Measurements from ENCODE around the gene ENTREP3. TPM values are rescaled to one million over a fixed set of nuclear protein-coding genes. Genes with fewer than 3 reads are reported as not detected.
"Not testable (repeated sequence)": the region's sequence is repeated elsewhere in the genome, so short reads cannot be mapped to it uniquely, and the experiment has no call there.

ENTREP3 gene
- total RNA-seq, 4 donors from 2014 or later = 5.6 to 12.0 (median 7.8) TPM

DNA sequence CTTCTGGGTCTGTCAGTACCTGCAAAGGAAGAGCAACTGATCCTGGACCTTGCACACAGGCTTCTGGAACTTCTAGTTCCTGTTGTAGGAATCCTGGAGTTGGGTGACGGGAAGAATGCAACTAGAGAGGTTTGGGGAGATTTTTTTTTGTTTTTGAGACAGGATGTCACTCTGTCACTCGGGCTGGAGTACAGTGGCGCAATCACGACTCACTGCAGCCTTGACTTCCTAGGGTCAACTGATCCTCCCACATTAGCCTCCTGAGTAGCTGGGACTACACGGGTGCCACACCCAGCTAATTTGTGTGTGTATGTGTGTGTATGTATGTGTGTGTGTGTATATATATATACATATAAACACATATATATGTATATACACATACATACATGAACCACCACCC is 18.8 kb downstream of the ENTREP3 start:
- no peak for DNase-seq
- Histone ChIP-seq H3K36me3 (peaks cover 4 to 5% of the 10 kb centered on the region in 2 donors), H3K4me1 (peaks cover 0 to 17% of the 10 kb centered on the region in 2 donors), H3K27ac (peak overlapping the region in 1 of 3 donors; percentile 43), H3K27me3 (no peaks in the 10 kb centered on the region), H3K9me3 (no peaks in the 10 kb centered on the region), H3K4me3 (replicated peaks in 1 of 3) (no peak overlapping the region)
- WGBS, 2 donors = 88 to 90% methylated on average over 5 of the region's 5 CpGs
- TF ChIP-seq POLR2A (IDR thresholded peaks at IDR 0.05) = no peak
- TF ChIP-seq, protein P1, sequence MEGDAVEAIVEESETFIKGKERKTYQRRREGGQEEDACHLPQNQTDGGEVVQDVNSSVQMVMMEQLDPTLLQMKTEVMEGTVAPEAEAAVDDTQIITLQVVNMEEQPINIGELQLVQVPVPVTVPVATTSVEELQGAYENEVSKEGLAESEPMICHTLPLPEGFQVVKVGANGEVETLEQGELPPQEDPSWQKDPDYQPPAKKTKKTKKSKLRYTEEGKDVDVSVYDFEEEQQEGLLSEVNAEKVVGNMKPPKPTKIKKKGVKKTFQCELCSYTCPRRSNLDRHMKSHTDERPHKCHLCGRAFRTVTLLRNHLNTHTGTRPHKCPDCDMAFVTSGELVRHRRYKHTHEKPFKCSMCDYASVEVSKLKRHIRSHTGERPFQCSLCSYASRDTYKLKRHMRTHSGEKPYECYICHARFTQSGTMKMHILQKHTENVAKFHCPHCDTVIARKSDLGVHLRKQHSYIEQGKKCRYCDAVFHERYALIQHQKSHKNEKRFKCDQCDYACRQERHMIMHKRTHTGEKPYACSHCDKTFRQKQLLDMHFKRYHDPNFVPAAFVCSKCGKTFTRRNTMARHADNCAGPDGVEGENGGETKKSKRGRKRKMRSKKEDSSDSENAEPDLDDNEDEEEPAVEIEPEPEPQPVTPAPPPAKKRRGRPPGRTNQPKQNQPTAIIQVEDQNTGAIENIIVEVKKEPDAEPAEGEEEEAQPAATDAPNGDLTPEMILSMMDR (IDR thresholded peaks at IDR 0.05) = no peak
- intact Hi-C loops (cut with DNase I) = no loop called here

- intact Hi-C loops (cut with DNase I) = not testable (repeated sequence)
Measured at GRCh38 chr1:155235375-155235774, 19.9 kb downstream of the ENTREP3 start.

GRCh38 chr1:155233502-155233901 is 21.8 kb downstream of the ENTREP3 start:
- WGBS, 2 donors = 100% methylated on average over 1 of the region's 5 CpGs
- H3K36me3 ChIP-seq; H3K27me3 ChIP-seq; H3K4me3 ChIP-seq (replicated peaks in 1 of 3); H3K4me1 ChIP-seq; H3K27ac ChIP-seq; DNase-seq; H3K9me3 ChIP-seq; intact Hi-C loops (cut with DNase I): not testable (repeated sequence)

More at GRCh38 chr1:155235375-155235774, 19.9 kb downstream of the ENTREP3 start:
- DNase-seq; H3K36me3 ChIP-seq; H3K4me3 ChIP-seq (replicated peaks in 1 of 3); H3K27me3 ChIP-seq; H3K9me3 ChIP-seq: not testable (repeated sequence)
- peaks cover 0 to 10% of the 10 kb centered on the region in 2 donors for H3K4me1 ChIP-seq
- peak overlapping the region in 1 of 3 donors; percentile 28 for H3K27ac ChIP-seq
- WGBS, 2 donors = 80 to 100% methylated on average over 1 to 6 of the region's 9 CpGs

- WGBS, 2 donors = 43 to 56% methylated on average over 7 to 8 of the region's 13 CpGs
- peaks cover 0 to 15% of the 10 kb centered on the region in 2 donors for H3K4me1 ChIP-seq
- H3K9me3 ChIP-seq; intact Hi-C loops (cut with DNase I); H3K36me3 ChIP-seq; H3K4me3 ChIP-seq (replicated peaks in 1 of 3); H3K27me3 ChIP-seq: not testable (repeated sequence)
- H3K27ac ChIP-seq = peak overlapping the region; percentile 17 to 59 (median 41)
- peak; percentile 75 to 77 for DNase-seq
Measured at GRCh38 chr1:155232001-155232978, 23.0 kb downstream of the ENTREP3 start.

- peak overlapping the region in 1 of 3 donors; percentile 59 for H3K27ac ChIP-seq
- WGBS, 2 donors = 57 to 83% methylated on average over 3 of the region's 3 CpGs
Measured at GRCh38 chr1:155231302-155231701, 24.0 kb downstream of the ENTREP3 start.

GRCh38 chr1:155228096-155228427 is 27.2 kb downstream of the ENTREP3 start:
- no peak for DNase-seq
- H3K4me1 ChIP-seq = peaks cover 25 to 41% of the 10 kb centered on the region in 2 donors
- H3K27ac ChIP-seq = peak overlapping the region; percentile 77 to 87 (median 83)
- H3K36me3 ChIP-seq = no peaks in the 10 kb centered on the region
- H3K27me3 ChIP-seq = no peaks in the 10 kb centered on the region
- TF ChIP-seq, protein P1 (IDR thresholded peaks at IDR 0.05) = no peak
- TF ChIP-seq POLR2A (IDR thresholded peaks at IDR 0.05) = no peak
- H3K9me3 ChIP-seq = no peaks in the 10 kb centered on the region
- intact Hi-C loops (cut with DNase I) = no loop called here
- peak overlapping the region in 1 of 3 donors; percentile 32 for H3K4me3 ChIP-seq (replicated peaks in 1 of 3)
- 42 to 60% methylated on average over 9 of the region's 9 CpGs for WGBS, 2 donors

More at GRCh38 chr1:155231302-155231701, 24.0 kb downstream of the ENTREP3 start:
- H3K27me3 ChIP-seq; H3K9me3 ChIP-seq; H3K4me3 ChIP-seq (replicated peaks in 1 of 3); H3K36me3 ChIP-seq; DNase-seq; intact Hi-C loops (cut with DNase I): not testable (repeated sequence)
- peaks cover 8 to 21% of the 10 kb centered on the region in 2 donors for H3K4me1 ChIP-seq

All from thyroid gland (tissue), 4 donors.